AG04449 (cell line): ENCODE data around the gene P2RY6.

Source experiments
- CTCF ChIA-PET: fragments of 350-600 bp; formaldehyde crosslinking; extraction: SDS; loops from one replicate; lab custom pipeline; 2021; ENCODE audit warnings: antibody characterized with exemption; lab: Yijun Ruan, JAX
- POLR2A ChIA-PET: fragments of 400-600, 350-600 bp; formaldehyde crosslinking; extraction: SDS; loops from one replicate; lab custom pipeline; 2020; ENCODE audit warnings: antibody characterized with exemption, inconsistent platforms; lab: Yijun Ruan, JAX
- DNase-seq: peaks from one replicate; pipeline ENCODE4 v3.0.0-alpha.2; 2010; ENCODE audit warnings: low read depth, low spot score
- H3K4me3 ChIP-seq: 2 replicates; pipeline ENCODE4 v1.5.1; 2011; ENCODE audit warnings: low read depth, mild to moderate bottlenecking, control low read depth, low read length
- TF ChIP-seq, protein P1 (sequence below): IDR thresholded peaks from one replicate; pipeline ENCODE4 v1.5.1; 2011; ENCODE audit warnings: mild to moderate bottlenecking, moderate library complexity, low read length, control low read depth, inconsistent platforms; ENCODE audit not compliant: insufficient read depth; ENCODE audit errors: missing control alignments

Gene P2RY6

DNA sequence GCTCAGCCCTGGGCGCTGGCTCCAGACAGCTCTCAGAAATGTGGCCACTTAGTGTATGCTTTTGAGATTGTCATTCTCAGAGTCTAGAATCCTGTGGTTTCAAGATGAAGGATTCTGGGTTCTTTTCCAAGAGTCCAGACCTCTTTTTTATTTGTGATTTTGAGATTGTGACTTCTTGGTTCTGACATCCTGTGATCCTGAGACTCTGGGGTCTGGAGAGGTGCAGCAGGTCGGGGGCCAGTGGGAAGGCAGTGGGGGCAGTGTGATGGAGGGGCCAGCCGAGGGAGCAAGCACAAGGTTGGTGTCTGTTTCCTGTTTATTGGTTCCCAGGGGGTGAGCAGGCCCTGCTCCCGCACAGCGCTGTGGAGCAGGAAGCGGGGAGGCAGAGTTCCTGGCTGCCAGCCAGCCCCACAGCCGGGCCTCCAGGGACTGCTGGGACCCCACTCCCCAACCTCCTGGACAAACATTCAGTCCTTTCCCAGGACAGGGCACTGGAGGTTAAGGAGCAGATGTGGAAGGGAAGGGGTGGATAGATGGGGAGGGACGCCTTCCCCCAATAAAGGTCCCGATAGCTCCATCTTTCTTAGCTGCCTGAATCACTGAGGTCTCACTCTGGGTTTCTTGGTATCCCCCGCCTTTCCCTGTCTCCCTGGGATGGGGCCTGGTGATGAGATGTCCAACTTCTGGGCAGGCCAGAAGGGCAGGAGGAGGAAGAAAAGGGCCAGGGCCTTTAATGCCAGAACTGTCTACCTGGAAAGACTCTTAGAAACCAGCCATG is 49.7 kb downstream of the P2RY6 start:
- ChIA-PET CTCF (interaction anchor here (1.0 to 12.2 kb wide), 7 partner anchors 10 to 339 kb away, joined by 3 to 252 read pairs (median 6); partner anchors contain the start of gene ARHGEF17), POLR2A (interaction anchor here (3.4 to 4.5 kb wide), 2 partner anchors 13 kb away, joined by 16 to 47 read pairs; partner anchors contain the start of gene ARHGEF17)
- TF ChIP-seq, protein P1, sequence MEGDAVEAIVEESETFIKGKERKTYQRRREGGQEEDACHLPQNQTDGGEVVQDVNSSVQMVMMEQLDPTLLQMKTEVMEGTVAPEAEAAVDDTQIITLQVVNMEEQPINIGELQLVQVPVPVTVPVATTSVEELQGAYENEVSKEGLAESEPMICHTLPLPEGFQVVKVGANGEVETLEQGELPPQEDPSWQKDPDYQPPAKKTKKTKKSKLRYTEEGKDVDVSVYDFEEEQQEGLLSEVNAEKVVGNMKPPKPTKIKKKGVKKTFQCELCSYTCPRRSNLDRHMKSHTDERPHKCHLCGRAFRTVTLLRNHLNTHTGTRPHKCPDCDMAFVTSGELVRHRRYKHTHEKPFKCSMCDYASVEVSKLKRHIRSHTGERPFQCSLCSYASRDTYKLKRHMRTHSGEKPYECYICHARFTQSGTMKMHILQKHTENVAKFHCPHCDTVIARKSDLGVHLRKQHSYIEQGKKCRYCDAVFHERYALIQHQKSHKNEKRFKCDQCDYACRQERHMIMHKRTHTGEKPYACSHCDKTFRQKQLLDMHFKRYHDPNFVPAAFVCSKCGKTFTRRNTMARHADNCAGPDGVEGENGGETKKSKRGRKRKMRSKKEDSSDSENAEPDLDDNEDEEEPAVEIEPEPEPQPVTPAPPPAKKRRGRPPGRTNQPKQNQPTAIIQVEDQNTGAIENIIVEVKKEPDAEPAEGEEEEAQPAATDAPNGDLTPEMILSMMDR: no peak

DNA sequence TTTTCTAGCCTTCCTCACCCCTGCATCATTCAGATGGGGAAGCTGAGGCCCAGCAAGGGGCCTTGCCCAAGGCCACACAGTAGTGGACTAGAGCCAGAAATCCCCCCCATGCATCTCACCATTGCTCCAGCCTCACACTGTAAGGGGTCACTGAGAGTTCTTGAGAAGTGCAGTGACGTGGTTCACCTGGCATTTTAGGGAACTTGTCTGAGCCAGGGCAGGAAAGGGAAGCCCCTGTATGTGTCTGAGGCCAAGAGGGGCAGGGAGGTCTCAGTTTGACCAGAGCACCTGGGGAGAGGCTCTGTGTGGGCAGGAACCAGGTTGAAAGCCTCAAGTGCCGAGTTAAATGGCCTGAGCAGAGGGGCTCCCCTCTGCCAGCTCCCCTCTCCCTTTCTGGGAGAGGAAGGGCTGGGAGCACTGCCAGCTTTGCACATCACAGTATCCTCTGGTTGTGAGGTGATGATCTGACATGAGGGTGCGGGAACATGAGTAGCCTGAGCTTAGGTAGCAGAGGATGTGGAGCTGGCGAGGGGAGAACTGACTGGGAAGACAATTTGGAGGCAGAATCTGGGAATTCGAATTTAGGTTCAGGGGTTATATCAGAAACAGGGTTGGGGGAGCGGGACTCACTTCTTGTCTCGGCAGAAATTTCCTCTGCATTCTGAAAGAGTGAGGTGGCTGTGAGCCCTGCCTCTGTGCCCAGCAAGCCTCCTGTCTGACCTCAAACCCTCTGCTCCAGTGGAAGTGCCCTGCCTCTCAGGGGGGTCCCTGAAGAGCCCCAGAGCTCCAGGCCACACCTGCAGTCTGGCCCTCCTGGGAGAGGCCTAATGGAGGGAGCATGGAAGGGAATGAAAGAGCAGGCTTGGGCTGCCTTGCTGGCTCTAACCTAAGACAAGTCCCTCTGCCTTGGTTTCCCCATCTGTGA is 50.5 kb downstream of the P2RY6 start:
- POLR2A ChIA-PET: interaction anchor here (1.1 to 4.5 kb wide), 4 partner anchors 8 to 14 kb away, joined by 5 to 47 read pairs (median 12); partner anchors contain the start of gene ARHGEF17
- DNase-seq: no peak
- CTCF ChIA-PET: interaction anchor here (1.0 to 12.2 kb wide), 6 partner anchors 11 to 65 kb away, joined by 3 to 252 read pairs (median 12); partner anchors contain the start of gene ARHGEF17
- TF ChIP-seq, protein P1: no peak
- no peak overlapping the region for H3K4me3 ChIP-seq

More for the DNA sequence above, 49.7 kb downstream of the P2RY6 start:
- no peak overlapping the region; the same call in 1 of the 2 replicates for H3K4me3 ChIP-seq
- no peak for DNase-seq

DNA sequence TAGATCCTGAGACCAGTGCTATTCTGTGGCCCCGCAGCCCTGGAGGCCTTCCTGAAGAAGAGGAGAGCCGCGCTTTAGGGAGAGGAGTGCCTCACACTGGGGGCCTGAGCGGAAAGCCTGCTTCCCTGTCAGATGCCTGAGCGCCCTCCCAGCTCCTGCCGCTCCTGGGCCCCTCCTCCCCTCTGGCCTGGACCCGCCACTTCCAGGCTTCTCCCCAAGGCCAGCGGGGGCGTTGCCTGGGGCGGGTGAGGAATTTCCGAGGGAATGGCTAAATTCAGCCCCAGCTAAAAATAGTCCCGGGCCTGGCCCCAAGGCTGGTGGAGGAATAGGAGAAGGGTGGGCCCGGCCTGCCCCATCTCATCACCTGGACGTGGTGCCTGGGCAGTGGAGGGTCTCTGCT is 51.3 kb downstream of the P2RY6 start:
- ChIA-PET POLR2A (interaction anchor here (1.1 to 4.5 kb wide), 4 partner anchors 9 to 15 kb away, joined by 5 to 47 read pairs (median 12); partner anchors contain the start of gene ARHGEF17), CTCF (interaction anchor here (1.0 to 12.2 kb wide), 7 partner anchors 12 to 66 kb away, joined by 3 to 252 read pairs (median 6); partner anchors contain the start of gene ARHGEF17)
- TF ChIP-seq, protein P1: peak; percentile 64
- DNase-seq: no peak
- no peak overlapping the region for H3K4me3 ChIP-seq

DNA sequence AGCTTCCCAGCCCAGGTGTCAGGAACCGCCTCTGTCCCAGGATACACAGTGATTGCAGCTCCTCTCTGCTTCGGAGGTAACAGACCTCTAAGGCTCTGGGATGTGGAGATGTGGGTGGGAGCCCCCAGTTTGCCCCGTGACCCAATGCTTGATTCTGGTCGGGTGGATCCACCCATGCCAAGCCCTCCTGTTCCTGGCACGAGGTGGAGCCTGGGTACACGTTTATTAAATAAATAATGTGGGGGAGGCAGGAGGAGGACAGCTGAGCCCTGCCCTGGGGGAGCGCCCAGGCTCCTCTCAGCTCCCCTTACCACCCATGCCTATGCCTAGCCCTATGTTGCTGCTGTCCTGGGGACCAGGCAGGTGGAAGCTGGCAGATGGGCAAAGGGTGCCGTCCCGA is 52.0 kb downstream of the P2RY6 start:
- POLR2A ChIA-PET: interaction anchor here (1.1 to 4.5 kb wide), 4 partner anchors 10 to 16 kb away, joined by 5 to 47 read pairs (median 12); partner anchors contain the start of gene ARHGEF17
- DNase-seq: no peak
- TF ChIP-seq, protein P1: no peak
- H3K4me3 ChIP-seq: no peak overlapping the region
- CTCF ChIA-PET: interaction anchor here (0.5 to 12.2 kb wide), 8 partner anchors 12 to 358 kb away, joined by 3 to 252 read pairs (median 5); partner anchors contain the start of gene ARHGEF17

DNA sequence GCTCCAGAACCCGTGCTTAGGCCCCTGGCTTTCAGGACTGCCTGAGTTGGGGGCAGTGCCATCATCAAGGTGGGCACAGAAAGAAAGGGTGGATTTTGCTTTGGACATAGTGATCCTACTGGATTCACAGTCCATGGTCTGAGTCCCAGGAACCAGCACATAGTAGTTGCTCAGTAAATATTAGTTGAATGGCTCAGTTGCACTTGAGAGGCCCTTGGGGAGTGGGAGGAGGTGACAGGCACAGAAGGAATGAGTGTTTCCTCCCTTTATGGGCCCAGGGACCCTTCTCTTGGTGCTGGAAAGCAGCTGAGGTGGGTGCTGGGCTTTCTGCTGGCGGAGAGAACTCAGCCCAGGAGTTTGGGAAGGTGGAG is 52.5 kb downstream of the P2RY6 start:
- ChIA-PET CTCF (interaction anchor here (0.8 to 12.2 kb wide), 6 partner anchors 11 to 30 kb away, joined by 3 to 252 read pairs (median 10); partner anchors contain the start of gene ARHGEF17), POLR2A (interaction anchor here (1.0 to 4.5 kb wide), 2 partner anchors 16 to 602 kb away, joined by 3 to 47 read pairs; partner anchors contain the start of gene ARHGEF17)
- TF ChIP-seq, protein P1: no peak
- H3K4me3 ChIP-seq: no peak overlapping the region
- DNase-seq: no peak
